ENCODE measurements around the gene AKIP1. TPM values are rescaled to one million over a fixed set of nuclear protein-coding genes. Genes with fewer than 3 reads are reported as not detected.
A peak's percentile ranks its signal among the peaks of the same experiment; 100 is the strongest.

AKIP1 gene
- total RNA-seq, 1 donor from 2014 or later: 11.8 TPM

GRCh38 chr11:8964324-8965320, 53.6 kb downstream of the AKIP1 start, which contains the start of gene TMEM9B:
TSS of gene TMEM9B (minus strand) at chr11:8964442. CDS start at chr11:8964313, 129 bp downstream.
- no peak for TF ChIP-seq CTCF (IDR thresholded peaks at IDR 0.05; ENCODE audit: unreplicated experiment)
- Mint-ChIP-seq H3K36me3 (no peaks in the 10 kb centered on the region), H3K4me3 (peak within 1 kb of the TSS; percentile 94), H3K27me3 (ENCODE audit: low read depth) (no peaks in the 10 kb centered on the region), H3K4me1 (peaks cover 24% of the 10 kb centered on the region), H3K27ac (peak within 1 kb of the TSS; percentile 89), H3K9me3 (no peaks in the 10 kb centered on the region)
- DNase-seq (ENCODE audit: low spot score in 2 of 2, unreplicated experiment in 2 of 2): peak; percentile 47 to 73

GRCh38 chr11:8967184-8967583, 56.2 kb downstream of the AKIP1 start:
- Mint-ChIP-seq H3K36me3 (no peaks in the 10 kb centered on the region), H3K27me3 (ENCODE audit: low read depth) (no peaks in the 10 kb centered on the region), H3K27ac (no peak overlapping the region), H3K4me1 (peaks cover 21% of the 10 kb centered on the region), H3K4me3 (no peak overlapping the region), H3K9me3 (no peaks in the 10 kb centered on the region)
- no peak for DNase-seq (ENCODE audit: low spot score in 2 of 2, unreplicated experiment in 2 of 2)
- TF ChIP-seq CTCF (IDR thresholded peaks at IDR 0.05; ENCODE audit: unreplicated experiment): no peak

Other genes starting within 250 kb of the AKIP1 start
- gene TRIM66, start 228.5 kb upstream of the AKIP1 start, total RNA-seq: 8.3 to 10.1 TPM (median 8.7 TPM) in 3 replicates
- gene RPL27A, start 228.4 kb upstream of the AKIP1 start, total RNA-seq: 923 to 980 TPM (median 964 TPM) in 3 replicates
- not detected in 3 replicates for gene C11orf16, start 21.8 kb downstream of the AKIP1 start, total RNA-seq
- not detected in 3 replicates for gene ASCL3, start 31.8 kb downstream of the AKIP1 start, total RNA-seq
- gene TMEM9B, start 53.3 kb downstream of the AKIP1 start, total RNA-seq: 19.4 to 21.9 TPM (median 20.5 TPM) in 3 replicates
- gene NRIP3, start 92.8 kb downstream of the AKIP1 start, total RNA-seq: 1.4 to 1.8 TPM (median 1.5 TPM) in 3 replicates
- gene SCUBE2, start 180.4 kb downstream of the AKIP1 start, total RNA-seq: 1.1 to 1.7 TPM (median 1.5 TPM) in 3 replicates

All from mesothelial cell of epicardium (in vitro differentiated cells).